Endodermal cell (in vitro differentiated cells): ENCODE results near the gene NXPH4. TPM values are rescaled to one million over a fixed set of nuclear protein-coding genes. Genes with fewer than 3 reads are reported as not detected.

Experiments
- DNase-seq: peaks from one replicate; pipeline ENCODE4 v3.0.0-alpha.2; 2017
- H3K27ac ChIP-seq: 2 replicates; pipeline ENCODE4 v1.5.1; 2013; ENCODE audit warnings: mild to moderate bottlenecking, low read depth, low read length, moderate library complexity
- H3K27me3 ChIP-seq: 2 replicates; pipeline ENCODE4 v1.6.1; 2013; ENCODE audit warnings: mild to moderate bottlenecking, low read length, moderate library complexity; ENCODE audit not compliant: insufficient read depth, control insufficient read depth, poor library complexity, severe bottlenecking
- H3K36me3 ChIP-seq: 2 replicates; pipeline ENCODE4 v1.7.0; 2013; ENCODE audit warnings: mild to moderate bottlenecking, low read length, moderate library complexity; ENCODE audit not compliant: control insufficient read depth, insufficient read depth
- H3K4me1 ChIP-seq: one replicate; pipeline ENCODE4 v1.7.0; 2013; ENCODE audit warnings: low read length; ENCODE audit not compliant: control insufficient read depth, insufficient read depth
- H3K4me3 ChIP-seq: 2 replicates; pipeline ENCODE4 v1.5.1; 2013; ENCODE audit warnings: mild to moderate bottlenecking, low read length, moderate library complexity
- H3K9ac ChIP-seq: 2 replicates; pipeline ENCODE4 v1.6.1; 2013; ENCODE audit warnings: mild to moderate bottlenecking, low read length, moderate library complexity; ENCODE audit not compliant: poor library complexity, severe bottlenecking; ENCODE audit errors: extremely low read depth
- H3K9me3 ChIP-seq: 2 replicates; pipeline ENCODE4 v1.6.1; 2013; ENCODE audit warnings: mild to moderate bottlenecking, low read length, moderate library complexity; ENCODE audit not compliant: control insufficient read depth
- H3K27ac Mint-ChIP-seq: 2 replicates; pipeline ENCODE4 v1.8.0; 2020; ENCODE audit warnings: mixed read lengths
- H3K27me3 Mint-ChIP-seq: 2 replicates; pipeline ENCODE4 v1.8.0; 2021; ENCODE audit warnings: mild to moderate bottlenecking, mixed read lengths; ENCODE audit not compliant: insufficient read depth
- H3K36me3 Mint-ChIP-seq: 2 replicates; pipeline ENCODE4 v1.8.0; 2020; ENCODE audit warnings: low read depth, mixed read lengths
- H3K4me1 Mint-ChIP-seq: 2 replicates; pipeline ENCODE4 v1.8.0; 2020; ENCODE audit warnings: mixed read lengths
- H3K4me3 Mint-ChIP-seq: 2 replicates; pipeline ENCODE4 v1.8.0; 2020; ENCODE audit warnings: mild to moderate bottlenecking, moderate library complexity, mixed read lengths
- H3K9me3 Mint-ChIP-seq: 2 replicates; pipeline ENCODE4 v1.8.0; 2020; ENCODE audit warnings: mild to moderate bottlenecking, mixed read lengths
- CTCF ChIP-seq: fragments of 200-600 bp; sonication (generic); conservative IDR thresholded peaks from 2 replicates; pipeline ENCODE4 v1.5.0; 2021; ENCODE audit warnings: antibody characterized with exemption, mild to moderate bottlenecking
- WGBS, 2 experiments: methylation state at CpG; one replicate each; pipeline versions ENCODE4 v1.1.5 to v1.1.7; 2013; ENCODE audit warnings: missing lambda C conversion rate in 2 of 2, mixed read lengths in 1 of 2; ENCODE audit not compliant: insufficient coverage in 1 of 2, insufficient read length in 1 of 2; 5-methylcytosine and 5-hydroxymethylcytosine counted together
- total RNA-seq, 2 donors: library from RNA; stranded (reverse); fragmentation: NEBNext Ultra II Directional in 1 of 2; extraction: Animal tissue kit (Norgen Biotek cat#: 25700) in 1 of 2; gene quantifications; 2 replicates in 1 of 2; 3 replicates in 1 of 2; pipeline ENCODE4 v1.2.1, GENCODE V29; 2021

Gene NXPH4
- total RNA-seq, 2 donors from 2014 or later = 0.31 to 1.1 TPM

GRCh38 chr12:57183939-57184725 lies 32.5 kb upstream of the NXPH4 start:
- H3K27me3 Mint-ChIP-seq = no peaks in the 10 kb centered on the region
- no peak overlapping the region for H3K27ac Mint-ChIP-seq
- Histone ChIP-seq H3K27ac (no peak overlapping the region), H3K9me3 (no peaks in the 10 kb centered on the region), H3K9ac (no peak overlapping the region), H3K4me1 (no peaks in the 10 kb centered on the region), H3K36me3 (peaks cover 51% of the 10 kb centered on the region), H3K27me3 (no peaks in the 10 kb centered on the region), H3K4me3 (no peak overlapping the region)
- no peak for TF ChIP-seq CTCF
- no peak overlapping the region for H3K4me3 Mint-ChIP-seq
- peaks cover 60% of the 10 kb centered on the region for H3K36me3 Mint-ChIP-seq
- no peak for DNase-seq
- 94 to 97% methylated on average over 18 to 22 of the region's 22 CpGs for WGBS, 2 experiments
- H3K4me1 Mint-ChIP-seq = peaks cover 3% of the 10 kb centered on the region
- no peaks in the 10 kb centered on the region for H3K9me3 Mint-ChIP-seq

GRCh38 chr12:57185403-57185802 lies 31.2 kb upstream of the NXPH4 start:
- no peak for DNase-seq
- Mint-ChIP-seq H3K27me3 (no peaks in the 10 kb centered on the region), H3K36me3 (peaks cover 59% of the 10 kb centered on the region), H3K27ac (no peak overlapping the region), H3K4me3 (no peak overlapping the region), H3K4me1 (peaks cover 3% of the 10 kb centered on the region), H3K9me3 (no peaks in the 10 kb centered on the region)
- peaks cover 48% of the 10 kb centered on the region for H3K36me3 ChIP-seq
- no peaks in the 10 kb centered on the region for H3K4me1 ChIP-seq
- H3K27ac ChIP-seq = no peak overlapping the region
- TF ChIP-seq CTCF = no peak
- H3K27me3 ChIP-seq = no peaks in the 10 kb centered on the region
- no peaks in the 10 kb centered on the region for H3K9me3 ChIP-seq
- no peak overlapping the region for H3K4me3 ChIP-seq
- no peak overlapping the region for H3K9ac ChIP-seq
- 97 to 98% methylated on average over 18 to 25 of the region's 25 CpGs for WGBS, 2 experiments

- H3K4me1 Mint-ChIP-seq = peaks cover 3% of the 10 kb centered on the region
- Histone ChIP-seq H3K27ac (no peak overlapping the region), H3K27me3 (no peaks in the 10 kb centered on the region), H3K36me3 (peaks cover 45% of the 10 kb centered on the region), H3K9me3 (no peaks in the 10 kb centered on the region), H3K4me1 (no peaks in the 10 kb centered on the region), H3K9ac (no peak overlapping the region), H3K4me3 (no peak overlapping the region)
- H3K27me3 Mint-ChIP-seq = no peaks in the 10 kb centered on the region
- WGBS, 2 experiments = 94 to 95% methylated on average over 10 to 12 of the region's 12 CpGs
- H3K4me3 Mint-ChIP-seq = no peak overlapping the region
- H3K27ac Mint-ChIP-seq = no peak overlapping the region
- H3K36me3 Mint-ChIP-seq = peaks cover 59% of the 10 kb centered on the region
- TF ChIP-seq CTCF = no peak
- H3K9me3 Mint-ChIP-seq = no peaks in the 10 kb centered on the region
- DNase-seq = no peak
Observed at GRCh38 chr12:57185906-57186508, 30.6 kb upstream of the NXPH4 start.
